ENCODE results near the gene RASGEF1B.

DNA sequence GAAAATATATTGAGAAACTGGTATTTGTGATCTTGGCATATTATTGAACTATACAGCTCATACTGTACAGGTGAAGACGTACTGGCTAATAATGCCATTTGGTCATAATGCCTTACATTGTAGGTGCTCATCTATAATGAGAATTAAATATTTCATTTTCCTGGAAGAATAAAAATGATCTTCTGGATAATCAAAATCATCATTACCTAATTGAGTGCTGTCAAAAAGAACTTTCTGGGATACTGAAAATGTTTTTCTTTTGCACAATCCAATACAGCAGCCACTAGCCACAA lies 4.1 kb downstream of the RASGEF1B start:
- TF ChIP-seq, protein P1, sequence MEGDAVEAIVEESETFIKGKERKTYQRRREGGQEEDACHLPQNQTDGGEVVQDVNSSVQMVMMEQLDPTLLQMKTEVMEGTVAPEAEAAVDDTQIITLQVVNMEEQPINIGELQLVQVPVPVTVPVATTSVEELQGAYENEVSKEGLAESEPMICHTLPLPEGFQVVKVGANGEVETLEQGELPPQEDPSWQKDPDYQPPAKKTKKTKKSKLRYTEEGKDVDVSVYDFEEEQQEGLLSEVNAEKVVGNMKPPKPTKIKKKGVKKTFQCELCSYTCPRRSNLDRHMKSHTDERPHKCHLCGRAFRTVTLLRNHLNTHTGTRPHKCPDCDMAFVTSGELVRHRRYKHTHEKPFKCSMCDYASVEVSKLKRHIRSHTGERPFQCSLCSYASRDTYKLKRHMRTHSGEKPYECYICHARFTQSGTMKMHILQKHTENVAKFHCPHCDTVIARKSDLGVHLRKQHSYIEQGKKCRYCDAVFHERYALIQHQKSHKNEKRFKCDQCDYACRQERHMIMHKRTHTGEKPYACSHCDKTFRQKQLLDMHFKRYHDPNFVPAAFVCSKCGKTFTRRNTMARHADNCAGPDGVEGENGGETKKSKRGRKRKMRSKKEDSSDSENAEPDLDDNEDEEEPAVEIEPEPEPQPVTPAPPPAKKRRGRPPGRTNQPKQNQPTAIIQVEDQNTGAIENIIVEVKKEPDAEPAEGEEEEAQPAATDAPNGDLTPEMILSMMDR (IDR thresholded peaks at IDR 0.05): no peak
- TF ChIP-seq POLR2A (IDR thresholded peaks at IDR 0.05): no peak
